Right kidney (tissue), 1 donor: ENCODE data around the gene LTB4R.

ENCODE experiments used
- DNase-seq: peaks from one replicate; pipeline ENCODE4 v3.0.0-alpha.2; 2016

The LTB4R gene

DNA sequence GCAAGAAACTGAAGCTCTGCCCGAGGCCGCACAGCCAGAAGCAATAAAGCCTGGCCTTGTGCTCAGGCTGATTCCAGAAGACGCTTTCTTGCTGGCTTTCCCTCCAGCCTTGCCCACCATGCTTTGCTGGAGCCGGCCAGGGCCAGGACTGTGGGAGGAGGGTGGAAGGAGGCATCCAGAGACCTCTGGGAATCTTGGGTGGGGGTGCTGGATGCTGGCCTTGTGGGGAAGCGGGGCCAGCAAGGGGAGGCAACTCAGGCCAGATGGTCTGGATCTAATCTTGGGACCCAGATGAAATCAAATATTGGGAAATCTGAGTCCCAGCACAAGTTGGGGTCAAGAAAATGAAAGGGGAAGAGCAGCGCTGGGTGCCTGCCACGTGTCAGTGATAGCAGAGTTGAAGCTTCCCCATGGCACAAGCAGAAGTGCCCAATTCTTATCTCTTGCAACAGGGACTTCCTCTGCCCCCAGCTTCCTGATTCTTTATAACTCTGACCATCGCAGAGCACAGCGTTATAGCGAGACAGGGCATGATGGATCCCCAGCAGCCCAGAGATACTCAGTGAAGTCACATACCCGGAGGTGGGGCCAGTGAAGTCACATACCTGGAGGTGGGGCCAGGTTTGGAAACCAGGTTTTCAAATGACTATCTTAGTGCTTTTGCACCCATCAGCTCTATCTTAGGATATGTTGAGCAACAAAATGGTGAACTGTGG lies 33.5 kb upstream of the LTB4R start:
- DNase-seq: no peak

DNA sequence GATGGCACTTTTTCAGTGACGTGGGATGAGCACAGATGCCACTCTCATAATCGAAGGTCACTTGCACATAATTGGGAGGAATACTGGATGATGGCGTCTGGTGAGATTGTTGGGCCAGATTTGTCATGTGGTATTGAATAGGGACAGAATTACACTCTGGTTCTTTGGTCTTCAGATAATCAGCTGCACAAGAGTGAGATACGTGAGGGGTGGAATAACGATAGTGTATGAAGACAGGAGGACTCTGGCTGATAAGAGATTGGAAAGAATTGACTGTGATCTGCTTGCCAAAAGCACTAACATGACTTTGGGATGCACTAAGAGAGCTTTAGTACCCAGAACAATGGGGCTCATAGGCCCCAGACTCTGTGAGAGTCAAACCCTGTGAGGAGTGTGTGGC lies 32.9 kb upstream of the LTB4R start:
- no peak for DNase-seq

- DNase-seq: no peak
Observed at GRCh38 chr14:24279301-24280186, 31.8 kb upstream of the LTB4R start.

DNA sequence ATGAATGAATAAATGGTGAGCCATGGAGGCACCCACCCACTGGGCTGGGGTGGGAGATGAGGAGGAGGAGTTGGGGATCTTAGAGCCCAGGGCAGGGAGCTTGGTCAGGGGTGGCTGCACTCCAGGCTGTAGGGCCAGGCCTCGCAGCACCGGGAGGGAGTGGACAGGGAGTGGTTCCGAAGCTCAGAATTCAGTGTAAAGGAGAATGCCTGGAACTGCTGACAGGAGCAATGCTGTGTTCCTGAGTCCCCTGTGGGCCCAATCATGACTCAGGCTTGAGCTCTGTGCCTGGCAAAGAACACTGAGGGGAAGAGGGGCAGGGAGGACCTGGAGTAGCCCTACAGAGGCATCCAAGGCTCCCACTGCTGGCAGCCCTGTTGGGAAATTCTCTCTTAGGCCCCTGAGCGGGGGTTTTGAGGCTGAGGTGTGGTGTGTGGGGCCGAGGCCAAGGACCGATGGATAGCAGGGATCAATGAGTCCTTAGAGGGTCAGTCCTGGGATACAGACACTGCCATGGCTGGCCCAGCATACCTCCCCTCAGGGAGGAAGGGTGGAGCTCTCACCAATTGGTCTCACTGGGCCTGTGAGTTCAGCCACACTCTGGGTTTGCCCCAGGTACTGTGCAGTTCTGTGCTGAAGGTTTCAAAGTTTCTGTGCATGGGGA lies 30.4 kb upstream of the LTB4R start:
- no peak for DNase-seq

- DNase-seq: no peak
Observed at GRCh38 chr14:24281636-24282035, 29.7 kb upstream of the LTB4R start.

- no peak for DNase-seq
Observed at GRCh38 chr14:24282736-24283135, 28.6 kb upstream of the LTB4R start.

DNA sequence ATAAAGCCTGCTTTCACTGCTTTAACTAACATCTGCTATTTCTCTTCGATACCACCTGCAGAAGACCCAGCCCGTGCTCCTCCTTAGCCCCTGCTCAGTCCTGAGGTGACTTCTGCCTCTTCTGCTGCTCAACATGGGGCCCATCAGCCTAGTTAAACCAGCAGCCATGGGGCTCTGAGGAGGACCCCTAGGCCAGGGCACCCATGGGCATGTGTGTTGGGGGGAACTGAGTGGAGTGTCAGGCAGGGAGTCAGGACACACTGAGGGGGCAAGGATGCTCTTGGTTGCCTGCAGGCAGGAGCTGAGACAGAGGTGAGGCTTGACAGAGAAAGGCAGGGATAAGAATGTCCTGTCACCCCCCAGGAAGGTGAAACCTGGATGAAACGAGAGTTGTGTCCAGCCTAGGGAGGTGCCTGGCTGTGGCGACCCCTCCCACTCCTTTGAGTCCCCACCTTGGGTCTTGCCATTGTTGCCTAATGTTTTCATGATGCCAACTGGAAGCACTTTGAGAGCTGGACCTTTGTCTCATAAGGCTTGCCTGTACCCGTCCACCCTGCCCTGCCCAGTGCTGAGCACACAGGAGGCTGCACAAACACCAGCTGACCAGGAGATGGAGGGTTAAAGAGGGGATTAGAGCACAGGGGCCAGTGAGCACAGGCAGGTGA lies 27.4 kb upstream of the LTB4R start:
- DNase-seq: no peak

- DNase-seq: no peak
Observed at GRCh38 chr14:24284501-24285035, 26.7 kb upstream of the LTB4R start.

GRCh38 chr14:24285351-24285750 lies 26.0 kb upstream of the LTB4R start:
- DNase-seq: no peak

GRCh38 chr14:24286996-24287395 lies 24.3 kb upstream of the LTB4R start:
- DNase-seq: no peak

GRCh38 chr14:24289649-24290280 lies 21.5 kb upstream of the LTB4R start:
- DNase-seq: no peak

DNA sequence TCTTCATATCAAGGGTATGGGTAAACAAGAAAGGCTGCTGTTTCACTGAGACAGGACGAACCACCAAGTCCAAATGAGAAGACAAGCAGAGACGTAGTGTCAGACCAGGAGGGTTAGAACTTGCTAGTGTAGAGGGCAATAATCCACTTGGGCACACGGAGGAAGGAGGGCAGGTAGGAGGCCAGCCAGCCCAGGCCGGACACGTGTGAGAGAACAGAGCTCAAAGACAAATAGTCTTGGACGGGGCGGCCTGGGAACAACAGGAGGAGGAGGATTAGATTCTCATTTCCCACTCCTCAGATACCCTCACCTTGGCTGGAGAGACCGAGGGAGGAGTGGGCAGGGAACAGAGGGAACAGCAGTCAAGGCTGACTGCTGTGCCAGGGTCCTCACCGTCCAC lies 20.6 kb upstream of the LTB4R start:
- no peak for DNase-seq

- DNase-seq: no peak
Observed at GRCh38 chr14:24291446-24292117, 19.7 kb upstream of the LTB4R start.

GRCh38 chr14:24292118-24292807 lies 19.0 kb upstream of the LTB4R start:
- DNase-seq: no peak

- no peak for DNase-seq
Observed at GRCh38 chr14:24293525-24293924, 17.8 kb upstream of the LTB4R start.

- no peak for DNase-seq
Observed at GRCh38 chr14:24296341-24297157, 14.8 kb upstream of the LTB4R start.

GRCh38 chr14:24297190-24297964 lies 13.9 kb upstream of the LTB4R start:
- no peak for DNase-seq

DNA sequence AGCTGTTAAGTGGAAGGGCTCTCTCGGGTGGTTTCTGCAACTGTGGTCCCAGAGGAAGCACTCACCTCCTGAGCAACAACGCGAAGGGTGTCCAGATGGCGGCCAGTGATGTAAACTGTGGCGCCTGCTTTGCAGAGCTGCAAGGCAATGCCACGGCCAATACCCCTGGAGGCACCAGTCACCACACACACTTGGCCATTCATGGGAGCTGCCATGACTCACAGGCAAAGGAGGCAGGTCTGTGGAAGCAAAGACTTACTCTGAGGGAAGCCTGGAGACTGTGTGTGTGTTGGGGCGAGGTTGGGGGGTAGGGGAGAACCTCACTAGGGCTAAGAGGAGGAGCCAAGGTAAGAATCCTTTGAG lies 12.4 kb upstream of the LTB4R start:
- no peak for DNase-seq
